Heart left ventricle (tissue), 16 donors: Measurements from ENCODE around the gene KNDC1. TPM values are rescaled to one million over a fixed set of nuclear protein-coding genes. Genes with fewer than 3 reads are reported as not detected.
"Not testable (repeated sequence)": the region's sequence is repeated elsewhere in the genome, so short reads cannot be mapped to it uniquely, and the experiment has no call there.

Experiments used
- ATAC-seq, 4 donors: fragments of 200-7000 bp; cut with Tn5 transposase; one replicate each; pipeline ENCODE4 v1.9.1; 2020 to 2022; ENCODE audit warnings: moderate library complexity in 4 of 4, mild to moderate bottlenecking in 3 of 4, moderate number of reproducible peaks in 1 of 4
- DNase-seq, 5 donors: peaks; one replicate each; pipeline ENCODE4 v3.0.0-alpha.2; 2020
- H3K27ac ChIP-seq, 12 donors: fragments of 200-600 bp; sonication (generic) in 4 of 12; one replicate each; pipeline versions ENCODE4 v1.5.0 to v1.8.0; 2016 to 2022; ENCODE audit warnings: mild to moderate bottlenecking in 2 of 12
- H3K27me3 ChIP-seq, 9 donors: fragments of 200-600 bp; sonication (generic) in 2 of 9; one replicate each; pipeline versions ENCODE4 v1.5.1 to v1.8.0; 2016 to 2022; ENCODE audit warnings: mild to moderate bottlenecking in 3 of 9
- H3K36me3 ChIP-seq, 9 donors: fragments of 200-600 bp; sonication (generic) in 2 of 9; one replicate each; pipeline versions ENCODE4 v1.5.0 to v1.8.0; 2018 to 2022; ENCODE audit warnings: mild to moderate bottlenecking in 2 of 9
- H3K4me1 ChIP-seq, 12 donors: fragments of 200-600 bp; sonication (generic) in 4 of 12; one replicate each; pipeline versions ENCODE4 v1.5.0 to v1.8.0; 2016 to 2022; ENCODE audit warnings: mild to moderate bottlenecking in 3 of 12
- H3K4me3 ChIP-seq, 12 donors: fragments of 200-600 bp; sonication (generic) in 4 of 12; one replicate each; pipeline versions ENCODE4 v1.5.0 to v1.8.0; 2017 to 2022; ENCODE audit warnings: mild to moderate bottlenecking in 9 of 12, moderate library complexity in 4 of 12
- H3K9me3 ChIP-seq, 12 donors: fragments of 200-600 bp; sonication (generic) in 4 of 12; one replicate each; pipeline versions ENCODE4 v1.5.0 to v1.8.0; 2016 to 2022; ENCODE audit warnings: mild to moderate bottlenecking in 1 of 12
- POLR2A ChIP-seq, 2 donors: fragments of 450-650 bp; IDR thresholded peaks; one replicate each; pipeline ENCODE4 v1.6.1; 2017; ENCODE audit warnings: antibody characterized with exemption in 2 of 2, mild to moderate bottlenecking in 2 of 2, moderate library complexity in 2 of 2
- WGBS, 4 donors: extraction: QIAGEN DNeasy Blood & Tissue Kit in 2 of 4; methylation state at CpG; one replicate each; pipeline versions ENCODE4 v1.1.5 to v1.1.7; 2013 to 2018; 5-methylcytosine and 5-hydroxymethylcytosine counted together
- intact Hi-C, 10 donors: fragments of 100-400 bp; cut with DNase I; formaldehyde crosslinking; loops; one replicate each; pipeline versions ENCODE4 v1.11.1 to v1.14.2; 2022
- polyA plus RNA-seq, 2 donors: library from polyadenylated mRNA; stranded (reverse); fragments of 200-250 nt; gene quantifications; one replicate each; pipeline ENCODE4 v1.2.3, GENCODE V29; 2013
- total RNA-seq, 9 donors: library from RNA; depleted of rRNA in 2 of 9; stranded (reverse); fragments of >200 nt in 2 of 9; fragmentation: NEBNext Ultra II Directional in 3 of 9; extraction: Animal tissue kit (Norgen Biotek cat#: 25700) in 3 of 9; gene quantifications; one replicate each; pipeline versions ENCODE4 v1.1.0 to v1.2.4, GENCODE V29; 2016 to 2023
- TF ChIP-seq, protein P1 (sequence below), 12 donors: fragments of 200-600 bp; sonication (generic) in 4 of 12; IDR thresholded peaks; one replicate each; pipeline versions ENCODE4 v1.5.0 to v1.8.0; 2018 to 2022; ENCODE audit warnings: antibody characterized with exemption in 12 of 12, mild to moderate bottlenecking in 5 of 12
- donor health status: ischemic (EF 13 %, LVEDD 7.1; RV severe dilation, severe dysfunction).
- donor health status: healthy with polysubstance abuse.
- donor health status: DM: no; HTN: yes; CAD: no.
- donor health status: DM: no; HTN: no; CAD: no.
- donor health status: ischemic (EF 25% LVEDD 6.9; RV normal size, moderate dysfunction).
- donor health status: ischemic (EF 25% LVEDD 5.7; RV mildly dilated, moderate dysfunction).
- donor health status: healthy.
- donor health status: DM: yes; HTN: yes; CAD: no.
- donor health status: ischemic (EF 35%, LVEDD 5.7; RV mildly dilated, moderate dysfunction).
- donor health status: nonischemic (EF 11% LVEDD 7.7; RV severe dilation, severe dysfunction).
- donor health status: DM: yes; HTN: yes; CAD: no.
- donor health status: PGD.
- donor health status: ischemic (EF 29% LVEDD 5.4; RV normal size, mild dysfunction).
- donor health status: nonischemic (EF 23%, LVEDD 6.1; RV moderate dilation, normal function).

KNDC1 gene
- total and polyA plus RNA-seq, 11 donors = 0.04 to 2.9 (median 0.10) TPM; not detected in 3

DNA sequence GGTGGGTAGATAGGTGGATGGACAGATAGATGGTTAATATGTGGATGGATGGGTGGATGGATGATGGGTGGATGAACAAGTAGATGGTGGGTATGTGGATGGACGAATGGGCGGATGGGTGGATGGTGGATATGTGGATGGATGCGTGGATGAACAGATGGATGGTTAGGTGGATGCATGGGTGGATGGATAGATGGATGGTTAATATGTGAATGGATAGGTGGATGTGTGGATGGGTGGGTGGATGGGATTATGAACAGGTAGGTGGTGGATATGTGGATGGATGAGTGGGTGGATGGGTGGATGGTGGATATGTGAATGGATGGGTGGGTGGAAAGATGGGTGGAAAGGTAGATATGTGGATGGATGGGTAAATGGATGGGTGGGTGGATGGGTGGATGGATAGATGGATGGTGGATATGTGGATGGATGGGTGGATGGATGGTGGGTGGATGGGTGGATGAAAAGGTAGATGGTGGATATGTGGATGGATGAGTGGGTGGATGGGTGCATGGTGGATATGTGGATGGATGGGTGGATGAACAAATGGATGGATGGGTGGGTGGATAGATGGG is 14.8 kb downstream of the KNDC1 start:
- intact Hi-C loops = no loop called here
- DNase-seq (no peak), ATAC-seq (no peak)
- TF ChIP-seq, protein P1, sequence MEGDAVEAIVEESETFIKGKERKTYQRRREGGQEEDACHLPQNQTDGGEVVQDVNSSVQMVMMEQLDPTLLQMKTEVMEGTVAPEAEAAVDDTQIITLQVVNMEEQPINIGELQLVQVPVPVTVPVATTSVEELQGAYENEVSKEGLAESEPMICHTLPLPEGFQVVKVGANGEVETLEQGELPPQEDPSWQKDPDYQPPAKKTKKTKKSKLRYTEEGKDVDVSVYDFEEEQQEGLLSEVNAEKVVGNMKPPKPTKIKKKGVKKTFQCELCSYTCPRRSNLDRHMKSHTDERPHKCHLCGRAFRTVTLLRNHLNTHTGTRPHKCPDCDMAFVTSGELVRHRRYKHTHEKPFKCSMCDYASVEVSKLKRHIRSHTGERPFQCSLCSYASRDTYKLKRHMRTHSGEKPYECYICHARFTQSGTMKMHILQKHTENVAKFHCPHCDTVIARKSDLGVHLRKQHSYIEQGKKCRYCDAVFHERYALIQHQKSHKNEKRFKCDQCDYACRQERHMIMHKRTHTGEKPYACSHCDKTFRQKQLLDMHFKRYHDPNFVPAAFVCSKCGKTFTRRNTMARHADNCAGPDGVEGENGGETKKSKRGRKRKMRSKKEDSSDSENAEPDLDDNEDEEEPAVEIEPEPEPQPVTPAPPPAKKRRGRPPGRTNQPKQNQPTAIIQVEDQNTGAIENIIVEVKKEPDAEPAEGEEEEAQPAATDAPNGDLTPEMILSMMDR (IDR thresholded peaks at IDR 0.05) = no peak
- TF ChIP-seq POLR2A (IDR thresholded peaks at IDR 0.05) = no peak
- Histone ChIP-seq H3K9me3 (no peaks in the 10 kb centered on the region), H3K27me3 (peaks cover 0 to 15% (median 0%) of the 10 kb centered on the region in 9 donors), H3K4me3 (no peak overlapping the region), H3K4me1 (no peaks in the 10 kb centered on the region), H3K27ac (no peak overlapping the region), H3K36me3 (no peaks in the 10 kb centered on the region)
- 58 to 75% (median 67%) methylated on average over 3 of the region's 3 CpGs for WGBS, 4 donors

DNA sequence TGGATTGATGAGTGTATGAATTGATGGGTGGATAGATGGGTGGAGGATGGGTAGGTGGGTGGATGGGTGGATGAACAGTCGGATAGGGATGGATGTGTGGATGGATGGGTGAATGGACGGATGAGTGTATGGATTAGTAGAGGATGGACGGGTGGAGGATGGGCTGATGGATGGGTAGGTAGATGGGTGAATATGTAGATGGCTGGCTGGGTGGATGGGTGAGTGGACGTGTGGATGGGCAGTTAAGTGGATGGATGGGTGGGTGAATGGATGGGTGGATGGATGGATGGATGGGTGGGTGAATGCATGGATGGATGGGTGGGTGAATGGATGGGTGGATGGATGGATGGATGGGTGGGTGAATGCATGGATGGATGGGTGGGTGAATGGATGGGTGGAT is 15.6 kb downstream of the KNDC1 start:
- H3K36me3 ChIP-seq, DNase-seq, intact Hi-C loops, H3K4me1 ChIP-seq, H3K9me3 ChIP-seq, H3K4me3 ChIP-seq, H3K27ac ChIP-seq, ATAC-seq: not testable (repeated sequence)
- H3K27me3 ChIP-seq = peaks cover 0 to 20% (median 5%) of the 10 kb centered on the region in 9 donors
- WGBS, 4 donors = 81 to 86% (median 85%) methylated on average over 4 of the region's 4 CpGs

DNA sequence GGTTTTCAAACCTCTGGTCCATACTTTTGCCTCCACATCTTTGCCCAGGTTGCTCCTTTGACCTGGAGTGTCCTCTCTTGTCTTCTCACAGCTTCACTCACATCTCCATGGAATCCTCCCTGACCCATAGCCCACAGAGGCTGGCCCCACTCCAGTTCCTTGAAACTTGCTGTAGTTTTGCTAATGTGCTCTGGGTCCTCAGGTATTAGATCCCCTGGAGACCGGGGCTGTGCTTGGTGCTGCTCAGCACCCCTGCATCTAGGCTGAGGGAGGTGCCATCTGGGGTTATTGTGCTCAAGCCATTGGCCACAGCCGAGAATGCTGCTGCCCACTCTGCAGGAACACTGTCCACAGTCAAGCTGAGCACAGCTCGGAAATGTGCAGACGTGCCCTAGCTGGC is 16.5 kb downstream of the KNDC1 start:
- intact Hi-C loops = no loop called here
- TF ChIP-seq, protein P1 (IDR thresholded peaks at IDR 0.05) = no peak
- no peak for TF ChIP-seq POLR2A (IDR thresholded peaks at IDR 0.05)
- no peaks in the 10 kb centered on the region for H3K36me3 ChIP-seq
- no peak overlapping the region for H3K27ac ChIP-seq
- DNase-seq (no peak), ATAC-seq (no peak)
- no peaks in the 10 kb centered on the region for H3K9me3 ChIP-seq
- 83 to 95% (median 90%) methylated on average over 2 to 4 of the region's 4 CpGs for WGBS, 4 donors
- no peak overlapping the region for H3K4me3 ChIP-seq
- H3K4me1 ChIP-seq = no peaks in the 10 kb centered on the region
- peaks cover 0 to 26% (median 4%) of the 10 kb centered on the region in 9 donors for H3K27me3 ChIP-seq

DNA sequence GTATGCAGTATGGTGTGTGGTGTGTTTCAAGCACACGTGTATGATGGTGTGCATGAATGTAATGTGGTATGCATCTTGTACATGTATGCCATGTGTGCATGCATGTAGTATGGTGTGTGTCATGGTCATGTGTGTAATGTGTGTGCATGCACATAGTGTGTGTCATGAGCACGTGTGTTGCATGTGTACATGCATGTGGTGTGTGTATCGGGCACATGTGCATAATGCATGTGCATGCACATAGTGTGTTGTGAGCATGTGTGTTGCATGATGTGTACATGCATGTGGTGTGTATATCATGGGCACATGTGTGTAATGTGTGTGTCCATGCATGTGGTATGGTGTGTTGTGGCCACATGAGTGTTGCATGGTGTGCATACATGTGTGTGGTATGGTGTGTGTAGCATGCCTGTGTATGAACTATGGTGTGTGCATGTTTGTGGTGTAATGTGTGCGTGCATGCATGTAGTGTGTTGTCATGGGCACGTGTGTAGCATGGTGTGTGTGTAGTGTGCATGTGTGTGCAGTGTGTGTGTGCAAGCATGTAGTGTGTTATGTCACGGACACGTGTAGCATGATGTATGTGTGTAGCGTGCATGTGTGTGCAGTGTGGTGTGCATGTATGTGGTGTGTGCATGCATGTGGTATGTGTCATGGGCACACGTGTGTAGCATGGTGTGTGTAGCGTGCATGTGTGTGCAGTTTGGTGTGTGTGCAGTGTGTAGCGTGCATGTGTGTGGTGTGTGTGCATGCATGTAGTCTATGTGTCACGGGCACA is 17.6 kb downstream of the KNDC1 start:
- H3K4me3 ChIP-seq = no peak overlapping the region
- TF ChIP-seq, protein P1 (IDR thresholded peaks at IDR 0.05) = no peak
- TF ChIP-seq POLR2A (IDR thresholded peaks at IDR 0.05) = no peak
- H3K36me3 ChIP-seq = no peaks in the 10 kb centered on the region
- intact Hi-C loops = no loop called here
- no peak for DNase-seq
- WGBS, 4 donors = 89 to 95% (median 93%) methylated on average over 12 of the region's 12 CpGs
- H3K27ac ChIP-seq = no peak overlapping the region
- H3K4me1 ChIP-seq = no peaks in the 10 kb centered on the region
- no peak for ATAC-seq
- peaks cover 0 to 25% (median 4%) of the 10 kb centered on the region in 9 donors for H3K27me3 ChIP-seq
- no peaks in the 10 kb centered on the region for H3K9me3 ChIP-seq
